Neural progenitor cell (in vitro differentiated cells): ENCODE measurements around the gene SYT15B.
"Not testable (repeated sequence)": the region's sequence is repeated elsewhere in the genome, so short reads cannot be mapped to it uniquely, and the experiment has no call there.

ENCODE experiments used
- CTCF ChIP-seq: fragments of 200-600 bp; sonication (generic); IDR thresholded peaks from 2 replicates; pipeline ENCODE4 v1.5.1; 2017; ENCODE audit warnings: antibody characterized with exemption, mild to moderate bottlenecking
- EZH2 ChIP-seq: fragments of 200-600 bp; sonication (generic); IDR thresholded peaks from 2 replicates; pipeline ENCODE4 v1.6.1; 2017; ENCODE audit warnings: antibody characterized with exemption, mild to moderate bottlenecking, moderate library complexity
- EZH2phosphoT487 ChIP-seq: fragments of 200-600 bp; sonication (generic); IDR thresholded peaks from 2 replicates; pipeline ENCODE4 v1.6.1; 2017; ENCODE audit warnings: antibody characterized with exemption

GRCh38 chr10:47753871-47754270, 9.5 kb downstream of the SYT15B start:
- not testable (repeated sequence) for TF ChIP-seq EZH2phosphoT487, CTCF, EZH2
